Suprapubic skin (tissue), 4 donors: ENCODE measurements around the gene SDR42E1. TPM values are rescaled to one million over a fixed set of nuclear protein-coding genes. Genes with fewer than 3 reads are reported as not detected.

Experiments
- DNase-seq, 2 donors: peaks; one replicate each; pipeline ENCODE4 v3.0.0-alpha.2; 2019; ENCODE audit warnings: low spot score in 2 of 2
- H3K27ac ChIP-seq: fragments of 200-600 bp; sonication (generic); one replicate; pipeline ENCODE4 v1.5.1; 2019
- H3K27me3 ChIP-seq: fragments of 200-600 bp; sonication (generic); one replicate; pipeline ENCODE4 v1.5.1; 2019
- H3K36me3 ChIP-seq: fragments of 200-600 bp; sonication (generic); one replicate; pipeline ENCODE4 v1.5.1; 2019
- H3K4me1 ChIP-seq: fragments of 200-600 bp; sonication (generic); one replicate; pipeline ENCODE4 v1.5.1; 2019
- H3K4me3 ChIP-seq: fragments of 200-600 bp; sonication (generic); one replicate; pipeline ENCODE4 v1.5.1; 2019; ENCODE audit warnings: mild to moderate bottlenecking
- H3K9me3 ChIP-seq: fragments of 200-600 bp; sonication (generic); one replicate; pipeline ENCODE4 v1.5.1; 2019
- EP300 ChIP-seq: sonication (generic); formaldehyde crosslinking; IDR thresholded peaks from one replicate; pipeline ENCODE4 v1.6.1; 2017; ENCODE audit warnings: antibody characterized with exemption
- POLR2A ChIP-seq, 2 donors: fragments of 450-650 bp; IDR thresholded peaks; one replicate each; pipeline ENCODE4 v1.6.1; 2017; ENCODE audit warnings: antibody characterized with exemption in 2 of 2, mild to moderate bottlenecking in 2 of 2, moderate library complexity in 2 of 2
- POLR2AphosphoS5 ChIP-seq, 3 donors: sonication (generic); formaldehyde crosslinking; IDR thresholded peaks; one replicate each; pipeline ENCODE4 v1.6.1; 2017; ENCODE audit warnings: antibody characterized with exemption in 3 of 3
- WGBS: methylation state at CpG from one replicate; pipeline ENCODE4 v1.1.5; 2018; 5-methylcytosine and 5-hydroxymethylcytosine counted together
- total RNA-seq, 4 donors: library from RNA; depleted of rRNA; stranded (reverse); fragments of >200 nt; gene quantifications; one replicate each; pipeline ENCODE4 v1.1.0, GENCODE V29; 2016
- TF ChIP-seq, protein P1 (sequence below), 2 donors: fragments of 200-600 bp in 1 of 2; fragments of 450-650 bp in 1 of 2; sonication (generic) in 1 of 2; IDR thresholded peaks; one replicate each; pipeline ENCODE4 v1.5.1; 2016 to 2019; ENCODE audit warnings: antibody characterized with exemption in 2 of 2, mild to moderate bottlenecking in 1 of 2, moderate library complexity in 1 of 2

Gene SDR42E1
- total RNA-seq, 4 donors from 2014 or later = 21.5 to 34.6 (median 28.3) TPM

DNA sequence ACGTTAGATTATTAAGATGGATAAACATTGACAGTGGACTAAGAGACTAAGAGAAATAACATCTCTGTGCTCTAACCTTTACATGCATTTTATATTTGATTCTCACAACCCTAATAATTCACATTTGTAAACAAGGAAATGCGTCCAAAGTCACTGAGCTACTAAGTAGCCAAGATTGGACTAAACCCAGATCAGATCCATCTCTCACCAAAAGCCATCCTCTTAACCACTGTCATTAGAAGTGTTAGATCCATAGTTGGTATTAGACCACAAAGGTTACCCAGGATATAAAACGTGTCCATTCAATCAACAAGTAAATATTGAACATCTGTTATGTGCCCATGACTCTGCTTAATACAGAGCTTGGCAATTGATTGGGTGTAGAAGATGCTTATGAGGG lies 29.0 kb upstream of the SDR42E1 start:
- DNase-seq = no peak
- H3K27ac ChIP-seq = no peak overlapping the region
- no peaks in the 10 kb centered on the region for H3K36me3 ChIP-seq
- H3K4me3 ChIP-seq = no peak overlapping the region
- TF ChIP-seq POLR2AphosphoS5 (IDR thresholded peaks at IDR 0.05) (no peak), EP300 (no peak), POLR2A (IDR thresholded peaks at IDR 0.05) (no peak)
- TF ChIP-seq, protein P1, sequence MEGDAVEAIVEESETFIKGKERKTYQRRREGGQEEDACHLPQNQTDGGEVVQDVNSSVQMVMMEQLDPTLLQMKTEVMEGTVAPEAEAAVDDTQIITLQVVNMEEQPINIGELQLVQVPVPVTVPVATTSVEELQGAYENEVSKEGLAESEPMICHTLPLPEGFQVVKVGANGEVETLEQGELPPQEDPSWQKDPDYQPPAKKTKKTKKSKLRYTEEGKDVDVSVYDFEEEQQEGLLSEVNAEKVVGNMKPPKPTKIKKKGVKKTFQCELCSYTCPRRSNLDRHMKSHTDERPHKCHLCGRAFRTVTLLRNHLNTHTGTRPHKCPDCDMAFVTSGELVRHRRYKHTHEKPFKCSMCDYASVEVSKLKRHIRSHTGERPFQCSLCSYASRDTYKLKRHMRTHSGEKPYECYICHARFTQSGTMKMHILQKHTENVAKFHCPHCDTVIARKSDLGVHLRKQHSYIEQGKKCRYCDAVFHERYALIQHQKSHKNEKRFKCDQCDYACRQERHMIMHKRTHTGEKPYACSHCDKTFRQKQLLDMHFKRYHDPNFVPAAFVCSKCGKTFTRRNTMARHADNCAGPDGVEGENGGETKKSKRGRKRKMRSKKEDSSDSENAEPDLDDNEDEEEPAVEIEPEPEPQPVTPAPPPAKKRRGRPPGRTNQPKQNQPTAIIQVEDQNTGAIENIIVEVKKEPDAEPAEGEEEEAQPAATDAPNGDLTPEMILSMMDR (IDR thresholded peaks at IDR 0.05) = no peak
- no peaks in the 10 kb centered on the region for H3K9me3 ChIP-seq
- H3K27me3 ChIP-seq = no peaks in the 10 kb centered on the region
- H3K4me1 ChIP-seq = no peaks in the 10 kb centered on the region
- 80% methylated on average over 3 of the region's 3 CpGs for WGBS

- Histone ChIP-seq H3K27ac (no peak overlapping the region), H3K27me3 (no peaks in the 10 kb centered on the region), H3K9me3 (no peaks in the 10 kb centered on the region), H3K4me1 (peaks cover 8% of the 10 kb centered on the region), H3K4me3 (no peak overlapping the region), H3K36me3 (no peaks in the 10 kb centered on the region)
- 63% methylated on average over 2 of the region's 2 CpGs for WGBS
- no peak for DNase-seq
- TF ChIP-seq EP300 = no peak
- TF ChIP-seq, protein P1 (IDR thresholded peaks at IDR 0.05) = no peak
- TF ChIP-seq POLR2A (IDR thresholded peaks at IDR 0.05) = no peak
- no peak for TF ChIP-seq POLR2AphosphoS5 (IDR thresholded peaks at IDR 0.05)
These were observed 26.4 kb upstream of the SDR42E1 start for GRCh38 chr16:82037666-82038065.

DNA sequence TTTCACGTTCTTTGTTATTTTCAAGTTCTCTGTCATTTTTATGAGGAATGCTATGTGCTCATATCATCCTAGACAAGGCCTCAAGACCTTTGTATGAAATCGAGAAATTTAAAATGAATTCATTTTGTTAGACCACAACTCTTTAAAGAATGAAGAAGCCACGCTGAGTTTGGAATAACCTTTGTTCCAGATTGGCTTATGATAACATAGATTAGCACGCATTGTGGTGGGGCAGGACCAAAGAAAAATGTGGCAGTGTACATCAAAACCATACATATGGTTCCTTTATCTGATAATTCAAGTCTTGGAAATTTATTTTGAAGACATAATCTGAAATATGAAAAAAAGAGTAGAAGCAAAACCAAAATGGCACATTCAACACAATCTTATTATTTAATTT lies 26.0 kb upstream of the SDR42E1 start:
- Histone ChIP-seq H3K9me3 (no peaks in the 10 kb centered on the region), H3K4me3 (no peak overlapping the region), H3K4me1 (peaks cover 9% of the 10 kb centered on the region), H3K27ac (no peak overlapping the region), H3K36me3 (no peaks in the 10 kb centered on the region), H3K27me3 (no peaks in the 10 kb centered on the region)
- TF ChIP-seq EP300 (no peak), POLR2AphosphoS5 (IDR thresholded peaks at IDR 0.05) (no peak), POLR2A (IDR thresholded peaks at IDR 0.05) (no peak)
- TF ChIP-seq, protein P1 (IDR thresholded peaks at IDR 0.05) = no peak
- 89% methylated on average over 4 of the region's 4 CpGs for WGBS
- DNase-seq = no peak

- Histone ChIP-seq H3K4me3 (no peak within 1 kb of the TSS), H3K4me1 (peaks cover 14% of the 10 kb centered on the region), H3K27ac (no peak within 1 kb of the TSS), H3K36me3 (no peaks in the 10 kb centered on the region), H3K9me3 (no peaks in the 10 kb centered on the region), H3K27me3 (no peaks in the 10 kb centered on the region)
- TF ChIP-seq POLR2AphosphoS5 (IDR thresholded peaks at IDR 0.05) (no peak), POLR2A (IDR thresholded peaks at IDR 0.05) (no peak), EP300 (no peak)
- TF ChIP-seq, protein P1 (IDR thresholded peaks at IDR 0.05) = no peak
- no peak for DNase-seq
- WGBS = 72% methylated on average over 6 of the region's 6 CpGs
These were observed 23.8 kb upstream of the SDR42E1 start, which contains the start of gene HSD17B2 for GRCh38 chr16:82034981-82035612. HSD17B2 (plus strand) TSS chr16:82035253; CDS start chr16:82035425, 172 bp downstream.

DNA sequence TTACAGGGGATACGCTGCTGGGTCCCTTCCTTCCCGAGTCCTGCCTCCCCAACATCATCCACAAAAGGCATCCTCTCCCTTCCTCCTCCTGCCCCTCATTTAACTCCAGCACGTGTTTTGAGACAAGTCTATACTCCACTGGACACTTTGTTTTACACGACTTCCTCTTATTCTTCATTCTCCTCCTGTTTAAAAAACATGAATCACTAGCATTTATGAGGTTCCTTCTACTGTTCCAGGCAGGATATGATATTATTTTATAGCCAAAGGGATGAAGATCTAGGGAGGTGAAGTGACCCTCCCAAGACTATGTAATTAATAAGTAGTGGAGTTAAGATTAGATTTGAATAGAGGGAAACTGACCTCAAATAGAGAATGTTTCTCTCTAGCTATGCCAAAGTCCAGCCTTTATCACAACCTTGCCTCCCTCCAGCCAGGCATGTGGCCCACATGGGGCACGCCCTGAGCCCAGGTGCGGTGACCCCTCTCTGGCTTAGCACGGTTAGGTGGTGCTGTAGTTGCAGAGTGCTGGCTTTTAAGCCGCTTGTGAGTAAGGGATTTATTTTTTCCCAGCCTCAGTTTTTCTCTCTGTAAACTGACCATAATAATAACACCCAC lies 22.5 kb upstream of the SDR42E1 start:
- peaks cover 14% of the 10 kb centered on the region for H3K4me1 ChIP-seq
- no peak overlapping the region for H3K27ac ChIP-seq
- no peaks in the 10 kb centered on the region for H3K36me3 ChIP-seq
- no peak for TF ChIP-seq POLR2A (IDR thresholded peaks at IDR 0.05)
- TF ChIP-seq POLR2AphosphoS5 (IDR thresholded peaks at IDR 0.05) = no peak
- TF ChIP-seq, protein P1 (IDR thresholded peaks at IDR 0.05) = no peak
- TF ChIP-seq EP300 = no peak
- no peak for DNase-seq
- no peaks in the 10 kb centered on the region for H3K27me3 ChIP-seq
- no peak overlapping the region for H3K4me3 ChIP-seq
- no peaks in the 10 kb centered on the region for H3K9me3 ChIP-seq
- 73% methylated on average over 8 of the region's 8 CpGs for WGBS
